GM12878 (cell line): ENCODE data around the gene KIZ. TPM values are rescaled to one million over a fixed set of nuclear protein-coding genes. Genes with fewer than 3 reads are reported as not detected.

Source experiments
- ATAC-seq: fragments of 200-7000 bp; cut with Tn5 transposase; 3 replicates; pipeline ENCODE4 v1.9.1; 2020; ENCODE audit warnings: mild to moderate bottlenecking, moderate library complexity
- BruUV-seq: library from RNA; stranded (reverse); fragments of 400-500 nt; replicated peaks from 2 replicates; lab custom pipeline; 2021; lab: Mats Ljungman, UMichigan
- CTCF ChIA-PET: fragments of 300-600 bp; sonication (Branson Sonifier 250); formaldehyde crosslinking; extraction: SDS; loops from one replicate; lab custom pipeline; 2021; ENCODE audit warnings: inconsistent platforms; lab: Yijun Ruan, JAX
- POLR2A ChIA-PET: fragments of 350-600 bp; formaldehyde crosslinking; extraction: SDS; loops from one replicate; lab custom pipeline; 2021; ENCODE audit warnings: inconsistent platforms; lab: Charles Lee
- RAD21 ChIA-PET: fragments of 300-600 bp; sonication (Branson Sonifier 250); formaldehyde crosslinking; loops from one replicate; lab custom pipeline; 2023; ENCODE audit warnings: antibody characterized with exemption; ENCODE audit not compliant: unreplicated experiment; lab: Charles Lee
- SMC1A ChIA-PET: fragments of 300-600 bp; sonication (Branson Sonifier 250); formaldehyde crosslinking; loops from one replicate; lab custom pipeline; 2023; ENCODE audit not compliant: unreplicated experiment, uncharacterized antibody; lab: Charles Lee
- DNase-seq: peaks from one replicate; pipeline ENCODE4 v3.0.0-alpha.2; 2011; ENCODE audit warnings: low read depth, low spot score
- FAIRE-seq: peaks from 3 replicates; lab custom pipeline; 2011; peaks lifted over from hg19 to GRCh38; lab: Jason Lieb, UNC
- H2AFZ ChIP-seq: 2 replicates; pipeline ENCODE4 v1.6.0; 2011; ENCODE audit warnings: low read depth, low read length, control low read depth; ENCODE audit not compliant: control insufficient read depth
- H3K27ac ChIP-seq: 2 replicates; pipeline ENCODE4 v1.5.1; 2011; ENCODE audit warnings: control low read depth; ENCODE audit not compliant: control insufficient read depth, insufficient read depth
- H3K27me3 ChIP-seq, 2 experiments: replicated peaks in 1 of 2; 2 replicates each; pipeline versions ENCODE4 v1.6.0 to v1.6.1; 2011; ENCODE audit warnings: low read length in 1 of 2; ENCODE audit not compliant: control insufficient read depth in 2 of 2, insufficient read depth in 2 of 2
- H3K36me3 ChIP-seq, 2 experiments: 2 replicates each; pipeline ENCODE4 v1.5.1; 2011; ENCODE audit warnings: low read length in 1 of 2; ENCODE audit not compliant: control insufficient read depth in 2 of 2, insufficient read depth in 2 of 2
- H3K4me1 ChIP-seq: 2 replicates; pipeline ENCODE4 v1.6.1; 2011; ENCODE audit warnings: mild to moderate bottlenecking, low read length, moderate library complexity, mixed read lengths; ENCODE audit not compliant: control insufficient read depth, insufficient read depth
- H3K4me2 ChIP-seq: 2 replicates; pipeline ENCODE4 v1.6.0; 2011; ENCODE audit warnings: control low read depth; ENCODE audit not compliant: control insufficient read depth, insufficient read depth
- H3K4me3 ChIP-seq: fragments of 200-600 bp; sonication (generic); 2 replicates; pipeline ENCODE4 v1.5.1; 2016
- H3K79me2 ChIP-seq: 2 replicates; pipeline ENCODE4 v1.6.0; 2011; ENCODE audit warnings: low read length; ENCODE audit not compliant: control insufficient read depth, insufficient read depth
- H3K9ac ChIP-seq: 2 replicates; pipeline ENCODE4 v1.8.0; 2011; ENCODE audit warnings: low read length, control low read depth, mixed read lengths; ENCODE audit not compliant: control insufficient read depth, insufficient read depth
- H3K9me3 ChIP-seq: replicated peaks from 3 replicates; pipeline ENCODE4 v1.5.1; 2011; ENCODE audit warnings: mild to moderate bottlenecking, low read length; ENCODE audit not compliant: control insufficient read depth, insufficient read depth
- H4K20me1 ChIP-seq: 2 replicates; pipeline ENCODE4 v1.6.0; 2011; ENCODE audit not compliant: control insufficient read depth, insufficient read depth
- BHLHE40 ChIP-seq, 2 experiments: fragments of 450-650 bp in 1 of 2; IDR thresholded peaks; 2 replicates each; pipeline ENCODE4 v1.6.1; 2011 to 2017; ENCODE audit warnings: low read depth in 2 of 2, borderline replicate concordance in 1 of 2, improper control_type of control experiment in 1 of 2, low read length in 1 of 2, mild to moderate bottlenecking in 1 of 2
- CBX3 ChIP-seq: fragments of 200-600 bp; sonication (generic); IDR thresholded peaks from 2 replicates; pipeline ENCODE4 v1.6.1; 2016; ENCODE audit warnings: low read depth, borderline replicate concordance
- JUND ChIP-seq: IDR thresholded peaks from 2 replicates; pipeline ENCODE4 v1.6.1; 2012; ENCODE audit warnings: low read depth, mild to moderate bottlenecking, low read length, improper control_type of control experiment, moderate library complexity
- MXI1 ChIP-seq: fragments of 150-350 bp; IDR thresholded peaks from 2 replicates; pipeline ENCODE4 v1.6.1; 2011; ENCODE audit warnings: low read depth, mild to moderate bottlenecking, inconsistent platforms, low read length, improper control_type of control experiment
- MYB ChIP-seq: fragments of 150-350 bp; IDR thresholded peaks from 2 replicates; pipeline ENCODE4 v1.6.1; 2014; ENCODE audit warnings: mild to moderate bottlenecking, low read depth, low read length, borderline replicate concordance
- NFXL1 ChIP-seq: fragments of 450-650 bp; IDR thresholded peaks from 2 replicates; pipeline ENCODE4 v1.6.1; 2017; ENCODE audit warnings: antibody characterized with exemption, mild to moderate bottlenecking, borderline replicate concordance
- NR2C1 ChIP-seq: fragments of 450-650 bp; IDR thresholded peaks from 2 replicates; pipeline ENCODE4 v1.6.1; 2017; ENCODE audit warnings: antibody characterized with exemption, mild to moderate bottlenecking, moderate library complexity
- NR2F1 ChIP-seq: fragments of 450-650 bp; conservative IDR thresholded peaks from 2 replicates; pipeline ENCODE4 v1.6.1; 2017; ENCODE audit warnings: mild to moderate bottlenecking
- SIX5 ChIP-seq: IDR thresholded peaks from 2 replicates; pipeline ENCODE4 v1.6.1; 2011; ENCODE audit warnings: mild to moderate bottlenecking, low read depth, low read length, moderate library complexity; ENCODE audit not compliant: severe bottlenecking
- SMC3 ChIP-seq: IDR thresholded peaks from 2 replicates; pipeline ENCODE4 v1.6.1; 2011; ENCODE audit warnings: low read length, improper control_type of control experiment, borderline replicate concordance
- TCF7 ChIP-seq: IDR thresholded peaks from 2 replicates; pipeline ENCODE4 v1.6.1; 2014; ENCODE audit warnings: antibody characterized with exemption, borderline replicate concordance
- ZBTB33 ChIP-seq: fragments of 450-650 bp; IDR thresholded peaks from 2 replicates; pipeline ENCODE4 v1.6.1; 2017; ENCODE audit warnings: mild to moderate bottlenecking
- ZNF274 ChIP-seq: IDR thresholded peaks from one replicate; pipeline ENCODE4 v1.8.0; 2011; ENCODE audit not compliant: insufficient read length, insufficient read depth
- WGBS: methylation state at CpG from one replicate; pipeline ENCODE4 v1.1.6; 2016; ENCODE audit warnings: low lambda C conversion rate; ENCODE audit not compliant: insufficient replicate concordance, insufficient coverage; ENCODE audit errors: missing lambda C conversion rate; 5-methylcytosine and 5-hydroxymethylcytosine counted together
- in situ Hi-C: fragments of 300-500 bp; cut with MboI; formaldehyde crosslinking; loops from 9 replicates; pipeline ENCODE4 v1.14.3; 2018; ENCODE audit warnings: mixed read lengths
- intact Hi-C: fragments of 100-400 bp; cut with micrococcal nuclease; formaldehyde crosslinking; loops from one replicate; pipeline ENCODE4 v1.14.2; 2022; ENCODE audit not compliant: unreplicated experiment
- polyA plus RNA-seq, 11 experiments: library from polyadenylated mRNA; depleted of rRNA in 4 of 11; unstranded in 6 of 11; stranded (reverse) in 5 of 11; fragments of >200 nt; fragmentation: Nextera tagmentation in 4 of 11; fragmentation: Illumina TruSeq in 1 of 11; extraction: Ambion mirVana in 4 of 11; extraction: Trizol in 1 of 11; gene quantifications; 1 replicate in 1 of 11; 2 replicates in 10 of 11; pipeline versions ENCODE4 v1.2.1 to v1.2.3, GENCODE V29; 2011 to 2016; ENCODE audit warnings: inconsistent platforms in 2 of 11, missing spikeins in 2 of 11, low read depth in 1 of 11
- total RNA-seq, 4 experiments: library from RNA; depleted of rRNA in 3 of 4; stranded (reverse); fragments of >200 nt in 3 of 4; fragmentation: Illumina TruSeq in 1 of 4; extraction: Trizol in 1 of 4; gene quantifications; 2 replicates each; pipeline versions ENCODE4 v1.2.1 to v1.2.3, GENCODE V29; 2013 to 2021
- TF ChIP-seq, protein P1 (sequence below): fragments of 450-650 bp; IDR thresholded peaks from 2 replicates; pipeline ENCODE4 v1.6.1; 2017; ENCODE audit warnings: mild to moderate bottlenecking, moderate library complexity
- TF ChIP-seq, protein P2 (sequence below): fragments of 450-650 bp; IDR thresholded peaks from 2 replicates; pipeline ENCODE4 v1.6.1; 2018; ENCODE audit warnings: mild to moderate bottlenecking, low read depth, moderate library complexity; ENCODE audit not compliant: partially characterized antibody

Gene KIZ
- total and polyA plus RNA-seq, 10 of the 15 experiments (the other 5 are each of a cell fraction or from before 2014, with no cell fraction given): 2.7 to 11.0 (median 7.3) TPM

GRCh38 chr20:21124190-21124589, 1.7 kb upstream of the KIZ start:
- H3K79me2 ChIP-seq: no peaks in the 10 kb centered on the region; the same call in 1 of the 2 replicates
- no TSS peak for BruUV-seq
- no peaks in the 10 kb centered on the region for H3K36me3 ChIP-seq
- no peaks in the 10 kb centered on the region for H3K9me3 ChIP-seq
- no peak for FAIRE-seq
- no peak overlapping the region for H3K27ac ChIP-seq
- intact Hi-C loops: loop anchor here (10.0 kb wide), 1 partner anchor 181 kb away; the partner anchor contains the start of gene XRN2
- no peaks in the 10 kb centered on the region for H3K27me3 ChIP-seq
- RAD21 ChIA-PET: no interaction called here
- no peak overlapping the region for H3K9ac ChIP-seq
- TF ChIP-seq, protein P1, sequence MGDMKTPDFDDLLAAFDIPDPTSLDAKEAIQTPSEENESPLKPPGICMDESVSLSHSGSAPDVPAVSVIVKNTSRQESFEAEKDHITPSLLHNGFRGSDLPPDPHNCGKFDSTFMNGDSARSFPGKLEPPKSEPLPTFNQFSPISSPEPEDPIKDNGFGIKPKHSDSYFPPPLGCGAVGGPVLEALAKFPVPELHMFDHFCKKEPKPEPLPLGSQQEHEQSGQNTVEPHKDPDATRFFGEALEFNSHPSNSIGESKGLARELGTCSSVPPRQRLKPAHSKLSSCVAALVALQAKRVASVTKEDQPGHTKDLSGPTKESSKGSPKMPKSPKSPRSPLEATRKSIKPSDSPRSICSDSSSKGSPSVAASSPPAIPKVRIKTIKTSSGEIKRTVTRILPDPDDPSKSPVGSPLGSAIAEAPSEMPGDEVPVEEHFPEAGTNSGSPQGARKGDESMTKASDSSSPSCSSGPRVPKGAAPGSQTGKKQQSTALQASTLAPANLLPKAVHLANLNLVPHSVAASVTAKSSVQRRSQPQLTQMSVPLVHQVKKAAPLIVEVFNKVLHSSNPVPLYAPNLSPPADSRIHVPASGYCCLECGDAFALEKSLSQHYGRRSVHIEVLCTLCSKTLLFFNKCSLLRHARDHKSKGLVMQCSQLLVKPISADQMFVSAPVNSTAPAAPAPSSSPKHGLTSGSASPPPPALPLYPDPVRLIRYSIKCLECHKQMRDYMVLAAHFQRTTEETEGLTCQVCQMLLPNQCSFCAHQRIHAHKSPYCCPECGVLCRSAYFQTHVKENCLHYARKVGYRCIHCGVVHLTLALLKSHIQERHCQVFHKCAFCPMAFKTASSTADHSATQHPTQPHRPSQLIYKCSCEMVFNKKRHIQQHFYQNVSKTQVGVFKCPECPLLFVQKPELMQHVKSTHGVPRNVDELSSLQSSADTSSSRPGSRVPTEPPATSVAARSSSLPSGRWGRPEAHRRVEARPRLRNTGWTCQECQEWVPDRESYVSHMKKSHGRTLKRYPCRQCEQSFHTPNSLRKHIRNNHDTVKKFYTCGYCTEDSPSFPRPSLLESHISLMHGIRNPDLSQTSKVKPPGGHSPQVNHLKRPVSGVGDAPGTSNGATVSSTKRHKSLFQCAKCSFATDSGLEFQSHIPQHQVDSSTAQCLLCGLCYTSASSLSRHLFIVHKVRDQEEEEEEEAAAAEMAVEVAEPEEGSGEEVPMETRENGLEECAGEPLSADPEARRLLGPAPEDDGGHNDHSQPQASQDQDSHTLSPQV: no peak
- TF ChIP-seq NR2F1 (no peak), NFXL1 (no peak), CBX3 (no peak), ZBTB33 (no peak), TCF7 (no peak), JUND (no peak), BHLHE40 (IDR thresholded peaks at IDR 0.05; ENCODE audit: borderline replicate concordance in 1 of 2, low read depth in 2 of 2, low read length in 1 of 2) (no peak), MYB (no peak), MXI1 (no peak), SIX5 (no peak), SMC3 (no peak), NR2C1 (no peak), ZNF274 (no peak)
- TF ChIP-seq, protein P2, sequence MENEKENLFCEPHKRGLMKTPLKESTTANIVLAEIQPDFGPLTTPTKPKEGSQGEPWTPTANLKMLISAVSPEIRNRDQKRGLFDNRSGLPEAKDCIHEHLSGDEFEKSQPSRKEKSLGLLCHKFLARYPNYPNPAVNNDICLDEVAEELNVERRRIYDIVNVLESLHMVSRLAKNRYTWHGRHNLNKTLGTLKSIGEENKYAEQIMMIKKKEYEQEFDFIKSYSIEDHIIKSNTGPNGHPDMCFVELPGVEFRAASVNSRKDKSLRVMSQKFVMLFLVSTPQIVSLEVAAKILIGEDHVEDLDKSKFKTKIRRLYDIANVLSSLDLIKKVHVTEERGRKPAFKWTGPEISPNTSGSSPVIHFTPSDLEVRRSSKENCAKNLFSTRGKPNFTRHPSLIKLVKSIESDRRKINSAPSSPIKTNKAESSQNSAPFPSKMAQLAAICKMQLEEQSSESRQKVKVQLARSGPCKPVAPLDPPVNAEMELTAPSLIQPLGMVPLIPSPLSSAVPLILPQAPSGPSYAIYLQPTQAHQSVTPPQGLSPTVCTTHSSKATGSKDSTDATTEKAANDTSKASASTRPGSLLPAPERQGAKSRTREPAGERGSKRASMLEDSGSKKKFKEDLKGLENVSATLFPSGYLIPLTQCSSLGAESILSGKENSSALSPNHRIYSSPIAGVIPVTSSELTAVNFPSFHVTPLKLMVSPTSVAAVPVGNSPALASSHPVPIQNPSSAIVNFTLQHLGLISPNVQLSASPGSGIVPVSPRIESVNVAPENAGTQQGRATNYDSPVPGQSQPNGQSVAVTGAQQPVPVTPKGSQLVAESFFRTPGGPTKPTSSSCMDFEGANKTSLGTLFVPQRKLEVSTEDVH: no peak
- TF ChIP-seq, all 136 proteins: peak for 0
- CTCF ChIA-PET: no interaction called here
- POLR2A ChIA-PET: no interaction called here
- in situ Hi-C loops: no loop called here
- no peak for DNase-seq
- Histone ChIP-seq H3K4me2 (no peak overlapping the region), H4K20me1 (no peaks in the 10 kb centered on the region), H2AFZ (no peak overlapping the region), H3K4me1 (peaks cover 2% of the 10 kb centered on the region; the same call in 1 of the 2 replicates), H3K4me3 (no peak overlapping the region)
- ATAC-seq: no peak
- SMC1A ChIA-PET: no interaction called here
- 48% methylated on average over 3 of the region's 3 CpGs for WGBS
